PC-3 (cell line): Measurements from ENCODE around the gene MDM4. TPM values are rescaled to one million over a fixed set of nuclear protein-coding genes. Genes with fewer than 3 reads are reported as not detected.

Experiments used
- ATAC-seq: fragments of 200-7000 bp; cut with Tn5 transposase; 2 replicates; pipeline ENCODE4 v1.9.1; 2020; ENCODE audit warnings: mild to moderate bottlenecking, moderate library complexity
- BruUV-seq: library from RNA; stranded (reverse); fragments of 400-500 nt; replicated peaks from 2 replicates; lab custom pipeline; 2021; lab: Mats Ljungman, UMichigan
- CTCF ChIA-PET: fragments of 300-600 bp; sonication (Branson Sonifier 250); formaldehyde crosslinking; loops from one replicate; lab custom pipeline; 2022; ENCODE audit warnings: antibody characterized with exemption; lab: Charles Lee
- POLR2A ChIA-PET: fragments of 300-600 bp; sonication (Branson Sonifier 250); formaldehyde crosslinking; loops from one replicate; lab custom pipeline; 2022; ENCODE audit warnings: antibody characterized with exemption; ENCODE audit not compliant: unreplicated experiment; lab: Charles Lee
- DNase-seq: peaks from one replicate; pipeline ENCODE4 v3.0.0-alpha.2; 2015
- H2AFZ ChIP-seq: fragments of 300-600 bp; sonication (generic); 2 replicates; pipeline ENCODE4 v1.6.0; 2016; ENCODE audit warnings: antibody characterized with exemption, low read length
- H3F3A ChIP-seq: fragments of 300-600 bp; sonication (generic); one replicate; pipeline ENCODE4 v1.6.0; 2017; ENCODE audit warnings: antibody characterized with exemption, low read length, control low read depth, mild to moderate bottlenecking; ENCODE audit not compliant: unreplicated experiment
- H3K27ac ChIP-seq: fragments of 300-600 bp; sonication (generic); 2 replicates; pipeline ENCODE4 v1.5.1; 2016; ENCODE audit warnings: mild to moderate bottlenecking, low read length
- H3K27me3 ChIP-seq: fragments of 300-600 bp; sonication (generic); 2 replicates; pipeline ENCODE4 v1.6.1; 2016; ENCODE audit warnings: low read length, mixed read lengths
- H3K36me3 ChIP-seq: fragments of 300-600 bp; sonication (generic); 2 replicates; pipeline ENCODE4 v1.6.1; 2016; ENCODE audit warnings: low read depth, mixed run types, low read length, mixed read lengths
- H3K4me1 ChIP-seq: fragments of 300-600 bp; sonication (generic); 2 replicates; pipeline ENCODE4 v1.5.1; 2016; ENCODE audit warnings: low read length; ENCODE audit not compliant: insufficient read depth
- H3K4me2 ChIP-seq: fragments of 300-600 bp; sonication (generic); 2 replicates; pipeline ENCODE4 v1.6.0; 2016; ENCODE audit warnings: low read length
- H3K4me3 ChIP-seq: fragments of 300-600 bp; sonication (generic); 2 replicates; pipeline ENCODE4 v1.5.1; 2016; ENCODE audit warnings: mild to moderate bottlenecking, low read length, mixed read lengths
- H3K79me2 ChIP-seq: fragments of 300-600 bp; sonication (generic); 2 replicates; pipeline ENCODE4 v1.6.1; 2017; ENCODE audit warnings: low read length, mixed read lengths
- H3K9ac ChIP-seq: fragments of 300-600 bp; sonication (generic); 2 replicates; pipeline ENCODE4 v1.6.0; 2016; ENCODE audit warnings: mild to moderate bottlenecking, low read length
- H3K9me2 ChIP-seq: fragments of 300-600 bp; sonication (generic); replicated peaks from 2 replicates; pipeline ENCODE4 v1.6.1; 2016; ENCODE audit warnings: mixed run types, low read length, mixed read lengths
- H3K9me3 ChIP-seq: fragments of 300-600 bp; sonication (generic); 2 replicates; pipeline ENCODE4 v1.6.1; 2016; ENCODE audit warnings: low read length, mixed read lengths
- H4K20me1 ChIP-seq: fragments of 300-600 bp; sonication (generic); 2 replicates; pipeline ENCODE4 v1.6.1; 2016; ENCODE audit warnings: low read length, mixed read lengths
- EZH2 ChIP-seq: fragments of 300-600 bp; sonication (generic); IDR thresholded peaks from one replicate; pipeline ENCODE4 v1.6.1; 2017; ENCODE audit warnings: antibody characterized with exemption, mild to moderate bottlenecking, low read length; ENCODE audit not compliant: unreplicated experiment
- EZH2phosphoT487 ChIP-seq: fragments of 300-600 bp; sonication (generic); IDR thresholded peaks from 2 replicates; pipeline ENCODE4 v1.6.1; 2018; ENCODE audit warnings: mild to moderate bottlenecking, antibody characterized with exemption, low read length, borderline replicate concordance
- intact Hi-C: fragments of 100-400 bp; cut with micrococcal nuclease; formaldehyde crosslinking; loops from 2 replicates; pipeline ENCODE4 v1.9.0; 2023
- total RNA-seq: library from RNA; depleted of rRNA; stranded (reverse); fragments of >200 nt; gene quantifications from 2 replicates; pipeline ENCODE4 v1.2.3, GENCODE V29; 2014
- TF ChIP-seq, protein P1 (sequence below): fragments of 300-600 bp; sonication (generic); conservative IDR thresholded peaks from 2 replicates; pipeline ENCODE4 v1.5.1; 2017; ENCODE audit warnings: antibody characterized with exemption, low read depth, mild to moderate bottlenecking, low read length

Gene MDM4
- total RNA-seq, 1 experiment from 2014 or later, result 36.3 TPM

DNA sequence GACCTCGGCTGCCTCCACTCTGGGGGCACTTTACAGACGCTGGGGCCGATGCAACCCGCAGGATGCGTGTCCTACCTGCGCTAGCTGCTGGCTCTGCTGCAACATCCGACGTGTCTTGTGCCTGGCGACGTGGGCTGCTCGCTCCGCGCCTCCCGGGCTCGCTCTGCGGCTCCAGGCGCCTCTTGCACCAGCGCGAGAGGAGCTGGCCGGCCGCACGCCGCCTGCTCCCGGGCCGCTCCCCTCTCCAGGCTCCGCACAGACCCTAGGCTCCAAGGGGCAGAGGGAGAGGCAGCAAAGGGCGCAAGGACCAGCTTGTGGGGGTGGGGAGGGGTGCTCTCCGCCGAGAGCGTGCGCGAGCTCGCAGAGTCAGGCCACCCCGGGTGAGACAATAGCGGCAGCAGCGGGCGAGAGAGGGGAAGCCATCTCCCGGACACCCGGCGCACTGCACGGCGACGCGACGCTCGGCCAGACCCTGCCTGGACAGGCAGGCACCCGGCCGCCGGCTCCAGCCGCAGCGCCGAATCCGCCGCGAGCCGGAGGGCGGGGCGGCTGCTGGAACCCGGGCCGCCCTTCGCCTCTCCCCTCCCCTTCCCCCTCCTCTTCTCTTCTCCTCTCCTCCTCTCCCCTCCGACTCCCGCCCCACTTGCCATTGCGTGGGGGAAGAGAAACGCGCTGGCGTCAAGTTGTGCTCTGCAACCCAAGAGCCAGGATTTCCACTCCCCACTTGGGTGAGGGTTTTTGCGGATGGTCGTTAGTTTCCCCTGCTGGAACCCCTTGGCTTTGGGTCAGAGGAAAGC, 21.7 kb upstream of the MDM4 start, which contains the start of gene PIK3C2B:
TSS of gene PIK3C2B (minus strand) at position 525 of the 797 bp plus-strand sequence. CDS start 25,003 bp downstream, outside the sequence.
- peaks cover 8% of the 10 kb centered on the region for H3F3A ChIP-seq
- H3K9me2 ChIP-seq, result no peaks in the 10 kb centered on the region
- BruUV-seq, result no TSS peak
- H3K9ac ChIP-seq, result peak within 1 kb of the TSS; percentile 70
- H3K9me3 ChIP-seq, result no peaks in the 10 kb centered on the region
- H3K27ac ChIP-seq, result peak within 1 kb of the TSS; percentile 68
- ATAC-seq, result peak; percentile 85
- no peaks in the 10 kb centered on the region for H3K27me3 ChIP-seq
- no peak for TF ChIP-seq EZH2
- peak; percentile 97 for TF ChIP-seq EZH2phosphoT487
- TF ChIP-seq, protein P1, sequence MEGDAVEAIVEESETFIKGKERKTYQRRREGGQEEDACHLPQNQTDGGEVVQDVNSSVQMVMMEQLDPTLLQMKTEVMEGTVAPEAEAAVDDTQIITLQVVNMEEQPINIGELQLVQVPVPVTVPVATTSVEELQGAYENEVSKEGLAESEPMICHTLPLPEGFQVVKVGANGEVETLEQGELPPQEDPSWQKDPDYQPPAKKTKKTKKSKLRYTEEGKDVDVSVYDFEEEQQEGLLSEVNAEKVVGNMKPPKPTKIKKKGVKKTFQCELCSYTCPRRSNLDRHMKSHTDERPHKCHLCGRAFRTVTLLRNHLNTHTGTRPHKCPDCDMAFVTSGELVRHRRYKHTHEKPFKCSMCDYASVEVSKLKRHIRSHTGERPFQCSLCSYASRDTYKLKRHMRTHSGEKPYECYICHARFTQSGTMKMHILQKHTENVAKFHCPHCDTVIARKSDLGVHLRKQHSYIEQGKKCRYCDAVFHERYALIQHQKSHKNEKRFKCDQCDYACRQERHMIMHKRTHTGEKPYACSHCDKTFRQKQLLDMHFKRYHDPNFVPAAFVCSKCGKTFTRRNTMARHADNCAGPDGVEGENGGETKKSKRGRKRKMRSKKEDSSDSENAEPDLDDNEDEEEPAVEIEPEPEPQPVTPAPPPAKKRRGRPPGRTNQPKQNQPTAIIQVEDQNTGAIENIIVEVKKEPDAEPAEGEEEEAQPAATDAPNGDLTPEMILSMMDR, result peak; percentile 46; the same call in 1 of the 2 replicates
- no peaks in the 10 kb centered on the region for H3K36me3 ChIP-seq
- peak within 1 kb of the TSS; percentile 90 for H2AFZ ChIP-seq
- POLR2A ChIA-PET, result interaction anchor here (0.5 to 1.3 kb wide), 10 partner anchors 11 to 110 kb away, joined by 3 to 23 read pairs (median 4); no protein-coding TSS in a partner anchor
- peak within 1 kb of the TSS; percentile 85 for H3K4me2 ChIP-seq
- peaks cover 45% of the 10 kb centered on the region for H3K79me2 ChIP-seq
- intact Hi-C loops, result loop anchor here (1.0 to 2.0 kb wide), 3 partner anchors 9 to 64 kb away; no protein-coding TSS in a partner anchor
- H3K4me1 ChIP-seq, result peaks cover 30% of the 10 kb centered on the region
- peaks cover 6% of the 10 kb centered on the region; the same call in 1 of the 2 replicates for H4K20me1 ChIP-seq
- peak; percentile 94 for DNase-seq
- peak within 1 kb of the TSS; percentile 79 for H3K4me3 ChIP-seq
- CTCF ChIA-PET, result interaction anchor here (0.6 to 2.9 kb wide), 18 partner anchors 9 to 240 kb away, joined by 3 to 24 read pairs (median 6); no protein-coding TSS in a partner anchor

DNA sequence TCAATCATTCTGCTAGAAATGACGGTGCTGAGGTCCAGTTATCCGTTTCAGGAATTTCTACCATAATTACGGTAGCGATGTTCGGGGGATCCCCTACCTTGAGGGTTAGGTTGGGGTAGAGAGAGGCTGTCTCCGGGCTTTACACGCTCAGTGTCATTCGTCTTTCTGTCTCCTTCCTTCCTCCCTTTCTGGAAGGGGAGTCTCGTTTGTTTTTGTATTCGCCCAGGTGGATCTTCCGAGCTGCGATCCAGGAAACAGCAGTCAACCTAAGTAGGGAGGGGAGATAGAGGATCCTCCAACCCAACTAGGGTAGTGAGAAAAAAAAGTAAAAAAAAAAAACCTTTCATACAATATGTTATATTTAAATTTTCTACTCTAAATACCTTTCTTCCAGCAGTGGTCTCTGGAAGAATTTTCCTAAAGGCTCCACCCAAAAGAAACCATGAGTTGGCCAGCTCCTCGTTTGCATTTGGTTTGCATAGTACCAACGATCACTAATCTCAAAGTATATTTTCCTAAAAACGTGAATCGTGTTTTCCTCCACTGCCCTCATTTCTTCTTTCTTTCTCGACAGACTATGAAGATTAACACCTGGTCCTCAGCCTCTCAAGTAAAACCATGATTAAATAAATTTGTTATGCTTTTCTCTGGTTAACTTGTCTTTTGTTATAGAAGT, 21.0 kb upstream of the MDM4 start:
- Histone ChIP-seq H3K27me3 (no peaks in the 10 kb centered on the region), H3K9me2 (no peaks in the 10 kb centered on the region), H3F3A (peaks cover 8% of the 10 kb centered on the region), H2AFZ (peak overlapping the region; percentile 90), H4K20me1 (peaks cover 6% of the 10 kb centered on the region; the same call in 1 of the 2 replicates), H3K79me2 (peaks cover 38% of the 10 kb centered on the region), H3K9me3 (no peaks in the 10 kb centered on the region), H3K36me3 (no peaks in the 10 kb centered on the region), H3K4me2 (peak overlapping the region; percentile 85), H3K4me3 (peak overlapping the region; percentile 79), H3K27ac (no peak overlapping the region), H3K4me1 (peaks cover 30% of the 10 kb centered on the region), H3K9ac (peak overlapping the region; percentile 70)
- intact Hi-C loops, result loop anchor here (1.0 to 2.0 kb wide), 3 partner anchors 8 to 64 kb away; no protein-coding TSS in a partner anchor
- CTCF ChIA-PET, result interaction anchor here (0.6 to 2.9 kb wide), 12 partner anchors 8 to 241 kb away, joined by 3 to 24 read pairs (median 7); no protein-coding TSS in a partner anchor
- TSS peak; percentile 85 for BruUV-seq
- POLR2A ChIA-PET, result interaction anchor here (0.7 to 1.2 kb wide), 5 partner anchors 10 to 88 kb away, joined by 3 to 8 read pairs (median 3); no protein-coding TSS in a partner anchor
- ATAC-seq (peak; percentile 0; the same call in 1 of the 2 replicates), DNase-seq (peak; percentile 34)
- TF ChIP-seq EZH2, result no peak
- no peak for TF ChIP-seq EZH2phosphoT487
- TF ChIP-seq, protein P1, result no peak
